Mucosa of descending colon (tissue), 3 donors: ENCODE results near the gene CDKN1C. TPM values are rescaled to one million over a fixed set of nuclear protein-coding genes. Genes with fewer than 3 reads are reported as not detected.
A peak's percentile ranks its signal among the peaks of the same experiment; 100 is the strongest.

ENCODE experiments used
- ATAC-seq: fragments of 200-7000 bp; cut with Tn5 transposase; one replicate; pipeline ENCODE4 v1.9.1; 2020; ENCODE audit warnings: mild to moderate bottlenecking, moderate library complexity
- DNase-seq, 3 donors: peaks; one replicate each; pipeline ENCODE4 v3.0.0-alpha.2; 2020
- H3K36me3 ChIP-seq: fragments of 200-600 bp; one replicate; pipeline ENCODE4 v1.8.0; 2021; ENCODE audit warnings: low read depth, mild to moderate bottlenecking
- H3K4me1 ChIP-seq: fragments of 200-600 bp; one replicate; pipeline ENCODE4 v1.8.0; 2021; ENCODE audit warnings: low read depth, mild to moderate bottlenecking
- H3K4me3 ChIP-seq: fragments of 200-600 bp; one replicate; pipeline ENCODE4 v1.8.0; 2021; ENCODE audit warnings: mild to moderate bottlenecking
- H3K9me3 ChIP-seq: fragments of 200-600 bp; one replicate; pipeline ENCODE4 v1.8.0; 2021; ENCODE audit warnings: mild to moderate bottlenecking
- CTCF ChIP-seq: fragments of 200-600 bp; IDR thresholded peaks from one replicate; pipeline ENCODE4 v1.8.0; 2022; ENCODE audit warnings: antibody characterized with exemption, mild to moderate bottlenecking
- intact Hi-C, 2 donors: fragments of 100-400 bp; cut with DNase I in 1 of 2; cut with micrococcal nuclease in 1 of 2; formaldehyde crosslinking; loops; one replicate each; pipeline versions ENCODE4 v1.11.0 to v1.11.1; 2022; cut with DNase I, micrococcal nuclease
- total RNA-seq, 3 donors: library from RNA; stranded (reverse); fragmentation: NEBNext Ultra II Directional in 2 of 3; extraction: Animal tissue kit (Norgen Biotek cat#: 25700) in 2 of 3; gene quantifications; one replicate each; pipeline versions ENCODE4 v1.2.1 to v1.2.4, GENCODE V29; 2021 to 2023
- donor health status: DM: no; HTN: no; CAD: no; lungs with moderate emphysema.
- donor health status: DM: no; HTN: no; CAD: no.
- donor health status: DM: no; HTN: yes; CAD: no.

CDKN1C gene
- total RNA-seq, 3 donors from 2014 or later = 3.0 to 40.3 (median 10.2) TPM

GRCh38 chr11:2867142-2867541 is 18.4 kb downstream of the CDKN1C start:
- TF ChIP-seq CTCF = no peak
- H3K36me3 ChIP-seq = no peaks in the 10 kb centered on the region
- intact Hi-C loops = no loop called here
- H3K9me3 ChIP-seq = no peaks in the 10 kb centered on the region
- DNase-seq (no peak), ATAC-seq (no peak)
- peaks cover 7% of the 10 kb centered on the region for H3K4me1 ChIP-seq
- no peak overlapping the region for H3K4me3 ChIP-seq

- intact Hi-C loops = no loop called here
- no peaks in the 10 kb centered on the region for H3K9me3 ChIP-seq
- DNase-seq = no peak
- no peak for TF ChIP-seq CTCF
- H3K4me1 ChIP-seq = peaks cover 7% of the 10 kb centered on the region
- no peak for ATAC-seq
- no peak overlapping the region for H3K4me3 ChIP-seq
- H3K36me3 ChIP-seq = no peaks in the 10 kb centered on the region
These were observed 19.5 kb downstream of the CDKN1C start for GRCh38 chr11:2865922-2866577.

- no peaks in the 10 kb centered on the region for H3K9me3 ChIP-seq
- H3K36me3 ChIP-seq = no peaks in the 10 kb centered on the region
- TF ChIP-seq CTCF = no peak
- no peak overlapping the region for H3K4me3 ChIP-seq
- ATAC-seq = no peak
- no peak for DNase-seq
- intact Hi-C loops = no loop called here
- H3K4me1 ChIP-seq = peaks cover 7% of the 10 kb centered on the region
These were observed 20.7 kb downstream of the CDKN1C start for GRCh38 chr11:2864901-2865300.

GRCh38 chr11:2863276-2863618 is 22.3 kb downstream of the CDKN1C start:
- Histone ChIP-seq H3K4me1 (peaks cover 7% of the 10 kb centered on the region), H3K36me3 (no peaks in the 10 kb centered on the region), H3K4me3 (no peak overlapping the region), H3K9me3 (no peaks in the 10 kb centered on the region)
- DNase-seq = no peak
- no peak for ATAC-seq
- no peak for TF ChIP-seq CTCF
- intact Hi-C loops = no loop called here

GRCh38 chr11:2862395-2863275 is 22.9 kb downstream of the CDKN1C start:
- ATAC-seq = peak; percentile 16
- TF ChIP-seq CTCF = no peak
- Histone ChIP-seq H3K9me3 (no peaks in the 10 kb centered on the region), H3K36me3 (no peaks in the 10 kb centered on the region), H3K4me3 (no peak overlapping the region), H3K4me1 (peaks cover 7% of the 10 kb centered on the region)
- no peak for DNase-seq
- intact Hi-C loops = no loop called here
